H1 (cell line): ENCODE results near the gene TNFAIP1. TPM values are rescaled to one million over a fixed set of nuclear protein-coding genes. Genes with fewer than 3 reads are reported as not detected.

Experiments used
- CTCF ChIP-seq, 3 experiments: IDR thresholded peaks; 1 replicate in 2 of 3; 2 replicates in 1 of 3; pipeline versions ENCODE4 v1.5.1 to v1.6.1; 2011; ENCODE audit warnings: low read length in 3 of 3, mild to moderate bottlenecking in 3 of 3, inconsistent platforms in 2 of 3, low read depth in 1 of 3, moderate library complexity in 1 of 3; ENCODE audit not compliant: insufficient read depth in 1 of 3; ENCODE audit errors: control extremely low read depth in 1 of 3
- E2F6 ChIP-seq: IDR thresholded peaks from 2 replicates; pipeline ENCODE4 v1.6.1; 2012; ENCODE audit warnings: inconsistent platforms
- SP2 ChIP-seq: IDR thresholded peaks from 2 replicates; pipeline ENCODE4 v1.6.1; 2012; ENCODE audit warnings: mild to moderate bottlenecking, low read length, inconsistent platforms
- SUZ12 ChIP-seq: fragments of 200-600 bp; sonication (generic); IDR thresholded peaks from 2 replicates; pipeline ENCODE4 v1.6.1; 2012; ENCODE audit warnings: mild to moderate bottlenecking, inconsistent platforms, low read length, moderate library complexity, mixed read lengths
- ZNF274 ChIP-seq: IDR thresholded peaks from 2 replicates; pipeline ENCODE4 v1.7.0; 2012; ENCODE audit warnings: low read length, borderline replicate concordance; ENCODE audit errors: extremely low read depth
- polyA plus RNA-seq, 7 experiments: library from polyadenylated mRNA; depleted of rRNA in 3 of 7; stranded (reverse) in 5 of 7; unstranded in 2 of 7; fragments of >200 nt in 5 of 7; fragments of 200-250 nt in 2 of 7; gene quantifications; 1 replicate in 5 of 7; 2 replicates in 1 of 7; 4 replicates in 1 of 7; pipeline versions ENCODE4 v1.2.1 to v1.2.3, GENCODE V29; 2011 to 2013; ENCODE audit warnings: missing spikeins in 2 of 7, mixed read lengths in 2 of 7
- total RNA-seq: library from RNA; stranded (reverse); fragmentation: NEBNext Ultra II Directional; extraction: Animal tissue kit (Norgen Biotek cat#: 25700); gene quantifications from 2 replicates; pipeline ENCODE4 v1.2.1, GENCODE V29; 2021

Gene TNFAIP1
- total and polyA plus RNA-seq, 2 of the 8 experiments (the other 6 are each of a cell fraction or from before 2014, with no cell fraction given), result 16.9 to 19.5 TPM

- TF ChIP-seq CTCF (IDR thresholded peaks at IDR 0.05; ENCODE audit: control extremely low read depth in 1 of 3, insufficient read depth in 1 of 3, low read depth in 1 of 3, low read length in 3 of 3) (no peak), SP2 (no peak), SUZ12 (no peak), E2F6 (no peak), ZNF274 (no peak)
- TF ChIP-seq, all 59 proteins: peak for 0
Observed at GRCh38 chr17:28298449-28298848, 37.1 kb upstream of the TNFAIP1 start (continued).
